Measurements from ENCODE around the gene ATAT1. TPM values are rescaled to one million over a fixed set of nuclear protein-coding genes. Genes with fewer than 3 reads are reported as not detected.
A peak's percentile ranks its signal among the peaks of the same experiment; 100 is the strongest.

The ATAT1 gene
- total RNA-seq, 1 donor from 2014 or later = 2.7 TPM

DNA sequence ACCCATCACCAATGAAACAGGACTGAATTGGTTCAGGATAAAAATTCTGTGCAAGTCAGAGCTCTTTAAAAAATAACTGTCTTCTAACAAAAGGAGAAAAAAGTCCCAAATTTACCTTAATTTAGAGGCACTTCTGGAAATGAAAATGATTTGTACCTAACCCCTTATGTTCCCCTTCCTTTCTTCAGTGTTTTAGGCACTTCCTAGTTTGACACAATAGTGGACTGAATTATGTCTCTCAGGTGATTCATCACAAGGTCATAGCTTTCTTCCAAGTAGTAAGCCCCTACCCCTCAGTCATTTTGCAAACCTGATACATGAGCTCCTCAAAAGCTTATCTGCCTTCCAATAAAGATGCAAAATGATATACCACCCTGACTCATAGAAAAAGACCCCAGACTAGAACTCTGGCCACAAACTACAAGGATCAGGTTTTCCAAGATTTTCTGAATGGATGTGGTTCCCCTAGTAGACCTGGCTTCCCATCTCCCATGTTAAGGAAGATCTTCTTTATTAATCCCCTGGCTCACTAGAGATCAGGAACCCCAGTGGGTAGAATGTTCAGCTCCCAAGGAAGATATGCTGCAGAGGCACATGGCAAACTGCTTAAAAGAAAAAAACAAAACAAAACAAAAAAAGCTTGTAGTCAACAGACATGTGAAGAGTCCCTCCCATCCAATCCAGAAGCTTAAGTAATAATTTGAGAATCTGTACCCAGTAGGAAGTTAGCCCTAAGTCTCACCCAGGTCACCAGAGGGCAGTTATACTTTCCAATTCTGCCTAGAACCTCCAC lies 13.2 kb upstream of the ATAT1 start:
- peak in 1 of 2 donors; percentile 22 for DNase-seq (ENCODE audit: low read depth in 2 of 2)

DNA sequence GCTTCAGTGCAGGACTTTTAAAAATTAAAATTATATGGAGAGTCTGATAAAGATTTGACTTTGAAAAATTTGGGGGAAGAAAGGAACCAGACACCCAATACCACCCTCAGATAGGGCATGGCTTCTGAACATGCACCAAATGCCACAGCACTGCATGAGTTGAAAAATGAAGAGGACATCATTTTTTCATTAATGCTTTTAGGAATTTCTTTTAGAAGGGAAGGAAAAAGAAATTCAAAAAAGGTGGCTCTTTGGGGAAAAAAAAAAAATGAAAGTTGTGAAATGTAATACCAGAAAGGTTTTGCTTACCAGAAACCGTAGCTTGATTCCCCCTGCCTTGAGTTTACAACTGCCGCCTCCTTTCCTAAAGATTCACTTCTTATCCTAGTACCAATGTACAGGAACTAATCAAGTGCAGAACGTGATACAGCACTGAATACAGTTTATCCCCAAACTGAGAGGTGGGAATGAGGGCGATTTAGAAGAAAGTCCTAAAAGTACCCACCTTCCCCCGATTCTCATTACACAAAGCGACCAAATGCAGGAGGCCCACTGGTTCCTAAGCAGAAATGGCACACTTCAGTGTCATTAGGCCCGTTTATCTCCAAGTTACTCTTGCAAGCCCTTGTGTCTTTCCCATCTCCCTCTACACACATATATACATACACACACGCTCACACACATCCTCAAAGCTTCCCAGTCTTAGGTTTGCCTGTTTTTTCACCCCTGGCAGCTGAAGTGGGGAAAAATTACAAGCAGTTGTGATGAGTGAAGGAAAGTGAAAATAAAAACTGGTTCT lies 12.4 kb upstream of the ATAT1 start:
- no peak for DNase-seq (ENCODE audit: low read depth in 2 of 2)

DNA sequence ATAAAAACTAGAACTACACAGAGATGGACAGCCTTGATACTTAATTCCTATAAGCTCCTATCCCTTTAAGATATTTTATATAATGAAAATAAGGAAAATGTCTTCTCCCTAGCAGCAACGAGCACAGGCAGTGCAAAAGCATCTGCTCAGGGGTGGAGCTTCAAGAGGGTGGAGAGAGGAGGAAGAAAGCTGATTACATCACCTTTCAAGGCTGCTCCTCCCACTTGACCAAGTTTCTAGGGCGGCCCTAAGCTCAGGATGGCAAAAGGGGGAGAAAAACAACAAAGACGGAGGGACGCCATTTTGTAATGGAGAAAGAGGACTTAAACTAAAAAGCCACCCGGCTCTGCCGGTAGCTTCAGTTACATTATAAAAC lies 11.8 kb upstream of the ATAT1 start:
- peak; percentile 89 to 97 for DNase-seq (ENCODE audit: low read depth in 2 of 2)

DNA sequence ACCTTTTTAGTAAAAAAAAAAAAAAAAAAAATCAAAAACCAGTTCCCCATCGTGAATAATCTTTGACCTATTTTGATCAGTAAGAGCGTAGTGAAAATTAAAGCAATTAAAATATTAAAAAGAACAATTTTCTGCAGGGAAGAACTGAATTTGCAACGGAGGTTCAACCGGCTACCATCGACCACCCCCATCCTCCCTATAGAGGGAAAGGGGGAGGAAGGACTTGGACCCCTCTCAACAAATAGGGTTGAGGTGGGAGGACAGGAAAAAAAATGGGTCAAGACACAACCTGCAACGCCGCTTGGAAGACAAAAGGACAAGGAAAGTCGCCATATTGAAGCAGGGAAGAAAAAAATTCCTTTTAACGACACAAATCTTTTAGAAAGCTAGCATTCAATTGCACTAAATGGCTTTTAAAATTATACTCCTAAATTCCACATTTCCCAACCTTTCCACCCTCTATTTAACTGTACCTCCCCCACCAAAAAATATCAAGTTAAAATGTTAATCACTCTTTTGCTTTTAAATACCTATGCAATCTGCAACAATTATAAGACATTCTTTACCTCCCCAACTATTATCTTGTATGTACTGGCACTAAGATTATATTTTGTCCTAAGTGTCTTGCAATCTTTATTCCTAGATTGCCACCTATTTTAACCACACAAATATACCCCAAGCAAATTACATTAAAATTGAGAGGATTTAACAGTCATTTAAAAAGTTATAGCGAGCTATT lies 11.3 kb upstream of the ATAT1 start:
- DNase-seq (ENCODE audit: low read depth in 2 of 2) = peak; percentile 27 to 83

DNA sequence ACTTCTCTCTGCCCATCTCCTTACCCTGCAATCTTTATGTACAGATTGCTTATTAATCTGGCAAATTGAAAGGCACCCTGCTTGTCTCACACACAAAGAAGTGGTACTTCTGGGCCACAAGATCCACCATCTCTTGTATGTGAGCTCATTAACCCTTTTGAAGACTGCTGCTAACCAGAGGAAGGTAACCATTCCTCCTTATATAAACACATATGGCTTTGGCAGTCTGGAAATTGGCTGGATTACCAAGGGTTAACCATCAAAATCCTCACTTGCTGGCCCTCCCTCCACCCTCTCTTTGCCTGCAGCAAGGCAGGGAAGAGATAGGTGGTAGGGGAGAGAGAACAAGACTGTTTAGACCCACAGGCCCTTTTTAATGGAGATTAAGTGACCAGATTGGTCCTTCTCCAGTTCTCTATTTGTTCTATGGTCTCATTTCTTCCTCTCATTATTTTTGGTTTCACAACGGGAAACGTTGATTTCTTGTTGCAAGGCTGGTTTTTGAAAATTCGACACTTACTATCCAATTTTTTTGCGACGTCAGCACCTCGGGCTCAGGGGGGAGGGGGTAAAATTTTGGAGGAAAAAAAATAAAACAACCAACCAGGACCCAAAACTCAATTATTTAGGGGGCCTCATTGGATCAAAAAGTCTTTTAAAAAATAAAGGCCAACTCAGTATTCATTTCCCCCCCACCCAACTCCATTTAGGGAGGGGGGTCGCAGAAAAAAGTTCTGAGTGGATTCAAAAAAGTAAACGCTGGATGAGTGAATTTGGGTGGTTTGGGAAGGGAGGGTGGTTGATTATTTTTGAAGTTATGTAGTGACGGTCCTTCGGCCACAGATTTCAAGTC lies 10.5 kb upstream of the ATAT1 start:
- peak in 1 of 2 donors; percentile 24 for DNase-seq (ENCODE audit: low read depth in 2 of 2)

DNA sequence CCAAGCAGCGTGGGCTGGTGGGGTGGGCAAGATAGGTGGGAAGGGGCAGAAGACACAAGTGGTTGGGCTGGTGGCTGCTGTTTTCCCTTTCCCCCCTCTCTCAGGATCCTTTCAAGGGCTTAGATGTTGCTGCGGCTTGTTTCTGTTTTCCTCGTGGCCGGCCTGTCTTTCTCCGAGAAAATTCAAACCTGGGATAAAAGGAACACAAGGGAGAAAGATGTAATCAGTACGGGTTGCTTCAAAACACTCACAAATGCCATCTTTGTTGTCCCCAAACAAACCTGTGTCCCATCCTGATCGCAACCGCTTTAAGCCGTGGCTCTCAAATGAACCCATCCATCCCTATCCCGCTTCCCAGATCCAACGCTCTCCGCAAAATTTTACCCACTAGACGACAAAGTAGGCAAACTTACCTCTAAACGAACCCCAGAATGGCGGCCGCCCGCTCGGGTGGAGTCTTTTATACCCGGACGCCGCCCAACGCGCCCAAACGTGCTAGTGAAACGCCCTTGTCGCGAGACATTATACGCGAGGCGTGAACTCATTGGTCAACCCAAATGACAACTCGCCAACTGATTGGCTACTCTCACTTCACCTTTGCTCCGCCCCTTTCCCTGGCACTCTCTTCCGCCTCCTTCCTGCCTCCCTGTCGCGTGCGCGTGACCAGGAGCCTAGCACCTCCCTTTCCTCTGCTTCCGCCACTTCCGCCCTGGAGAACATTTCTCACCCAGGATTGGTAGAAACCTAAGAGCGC lies 9.7 kb upstream of the ATAT1 start, which contains the start of gene PPP1R10:
PPP1R10 (minus strand) TSS at position 433 of the 754 bp plus-strand sequence. CDS start 7,299 bp downstream, outside the sequence.
- peak; percentile 100 for DNase-seq (ENCODE audit: low read depth in 2 of 2)

DNA sequence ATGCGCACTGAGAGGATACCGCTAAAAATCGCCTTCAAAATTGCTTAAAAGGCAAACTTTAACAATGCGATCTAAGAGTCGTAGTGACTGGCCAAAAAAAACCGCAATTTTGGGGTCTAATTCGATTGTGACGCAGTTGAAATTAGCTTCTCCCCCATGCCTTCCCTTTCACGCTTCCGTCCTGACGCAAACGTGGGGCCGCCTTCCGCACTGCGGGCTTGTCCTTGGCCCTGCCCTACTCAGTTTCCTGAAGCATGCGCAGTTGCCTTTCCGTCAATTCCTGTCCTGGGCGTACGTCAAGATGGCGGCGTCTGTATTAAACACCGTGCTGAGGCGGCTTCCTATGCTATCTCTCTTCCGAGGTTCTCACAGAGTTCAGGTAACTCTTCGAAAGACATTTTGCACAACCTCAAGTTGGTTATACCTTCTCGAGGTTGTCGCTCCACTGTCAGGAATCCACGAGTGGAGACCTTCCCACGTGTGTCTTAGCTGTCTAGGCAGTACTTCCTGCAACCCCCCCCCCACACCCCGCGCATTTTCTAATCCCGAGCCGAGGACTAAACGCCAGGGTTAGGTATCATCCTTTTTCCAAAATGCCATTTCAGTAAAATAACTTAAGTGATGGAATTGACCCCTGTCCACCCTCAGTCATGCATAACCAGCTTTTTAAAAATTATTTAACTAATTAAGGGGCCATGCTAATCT lies 9.0 kb upstream of the ATAT1 start, which contains the start of gene MRPS18B:
MRPS18B (plus strand) TSS at position 276 of the 705 bp plus-strand sequence; CDS start at position 302, 26 bp downstream.
- peak; percentile 98 for DNase-seq (ENCODE audit: low read depth in 2 of 2)

DNA sequence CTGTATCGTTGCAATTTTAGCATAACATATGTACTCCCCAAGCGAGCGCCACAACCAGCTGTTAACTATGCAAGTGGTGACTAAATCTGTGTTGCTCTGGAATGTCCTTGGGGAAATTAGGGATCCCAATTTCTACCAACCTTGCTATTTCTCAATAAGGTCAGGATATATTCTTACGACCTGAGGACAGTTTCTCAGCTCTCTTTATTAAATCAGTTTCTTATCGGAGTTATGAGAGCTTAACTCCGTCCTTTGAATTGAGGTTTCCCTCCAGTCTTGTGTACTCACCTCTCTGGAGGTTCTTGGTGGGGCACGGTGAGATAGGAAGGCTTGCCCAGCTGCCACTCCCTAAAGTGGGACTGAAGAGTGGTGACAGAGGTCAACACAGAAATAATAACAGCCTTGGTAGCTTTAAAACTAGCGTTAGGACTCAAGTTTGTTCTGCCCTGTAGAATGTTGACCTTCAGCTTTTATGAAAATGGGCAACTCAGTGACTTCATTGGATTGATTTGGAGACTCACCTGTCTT lies 8.3 kb upstream of the ATAT1 start:
- DNase-seq (ENCODE audit: low read depth in 2 of 2) = no peak

DNA sequence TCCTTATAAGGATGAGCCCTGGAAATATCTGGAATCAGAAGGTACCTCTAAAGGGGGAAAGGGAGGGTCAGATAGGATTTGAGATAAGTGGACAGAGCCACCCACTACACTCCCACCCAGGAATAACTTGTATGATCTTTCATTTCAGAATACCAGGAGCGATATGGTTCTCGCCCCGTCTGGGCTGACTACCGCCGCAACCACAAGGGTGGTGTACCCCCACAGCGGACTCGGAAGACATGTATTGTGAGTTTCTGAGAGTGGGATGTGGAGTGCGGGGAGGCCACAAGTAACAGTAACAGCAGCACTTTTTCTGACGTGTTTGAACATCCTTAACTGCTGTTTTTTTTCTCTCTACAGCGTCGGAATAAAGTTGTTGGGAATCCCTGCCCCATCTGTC lies 7.1 kb upstream of the ATAT1 start:
- no peak for DNase-seq (ENCODE audit: low read depth in 2 of 2)

DNA sequence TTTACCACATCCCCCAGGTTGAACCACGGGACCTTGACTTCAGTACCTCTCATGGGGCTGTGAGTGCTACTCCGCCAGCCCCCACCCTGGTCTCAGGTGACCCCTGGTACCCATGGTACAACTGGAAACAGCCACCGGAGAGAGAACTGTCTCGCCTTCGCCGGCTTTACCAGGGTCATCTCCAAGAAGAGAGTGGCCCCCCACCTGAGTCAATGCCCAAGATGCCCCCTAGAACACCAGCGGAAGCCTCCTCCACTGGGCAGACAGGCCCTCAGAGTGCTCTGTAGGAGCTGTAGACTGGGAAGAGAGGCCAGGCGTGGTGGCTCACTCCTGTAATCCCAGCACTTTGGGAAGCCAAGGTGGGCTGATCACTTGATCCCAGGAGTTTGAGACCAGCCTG lies 1.2 kb upstream of the ATAT1 start:
- DNase-seq (ENCODE audit: low read depth in 2 of 2) = no peak

DNA sequence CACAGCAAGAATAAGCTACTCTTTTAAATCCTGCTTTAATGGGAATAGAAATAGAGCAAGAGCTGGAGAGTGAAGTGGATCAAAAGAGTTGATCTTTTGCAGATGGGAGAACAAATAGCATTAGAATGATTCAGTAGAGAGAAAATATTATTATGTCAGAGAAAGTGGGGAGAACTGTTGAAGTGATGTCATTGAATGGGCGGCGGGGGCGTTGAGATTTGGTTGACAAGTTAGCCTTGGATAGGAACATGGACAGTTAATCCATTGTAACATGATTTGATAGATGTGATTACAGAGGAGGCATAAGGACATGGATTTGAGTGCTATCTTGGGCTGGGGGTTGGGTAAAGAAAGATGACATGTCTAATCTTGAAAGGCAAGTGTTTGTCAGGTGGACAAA lies 9.2 kb downstream of the ATAT1 start:
- no peak for DNase-seq (ENCODE audit: low read depth in 2 of 2)

DNA sequence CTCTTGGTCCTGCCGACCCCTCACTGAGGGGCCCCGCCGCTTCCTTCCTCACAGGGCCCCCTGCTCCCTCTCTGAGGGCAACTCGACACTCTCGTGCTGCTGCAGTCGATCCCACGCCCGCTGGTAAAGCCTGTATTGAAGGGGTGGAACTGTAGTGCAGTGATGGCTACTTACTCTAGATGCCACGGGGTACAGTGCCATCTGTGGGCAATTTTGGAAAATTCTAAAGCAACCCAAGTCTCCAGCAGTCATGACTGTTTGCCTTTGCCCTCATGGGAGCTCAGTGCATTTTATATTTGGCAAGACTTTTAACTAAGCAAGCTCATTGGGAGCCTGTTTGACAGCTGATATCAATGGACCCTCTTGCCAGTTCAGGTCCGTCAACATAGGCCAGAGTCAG lies 13.8 kb downstream of the ATAT1 start:
- DNase-seq (ENCODE audit: low read depth in 2 of 2) = no peak

DNA sequence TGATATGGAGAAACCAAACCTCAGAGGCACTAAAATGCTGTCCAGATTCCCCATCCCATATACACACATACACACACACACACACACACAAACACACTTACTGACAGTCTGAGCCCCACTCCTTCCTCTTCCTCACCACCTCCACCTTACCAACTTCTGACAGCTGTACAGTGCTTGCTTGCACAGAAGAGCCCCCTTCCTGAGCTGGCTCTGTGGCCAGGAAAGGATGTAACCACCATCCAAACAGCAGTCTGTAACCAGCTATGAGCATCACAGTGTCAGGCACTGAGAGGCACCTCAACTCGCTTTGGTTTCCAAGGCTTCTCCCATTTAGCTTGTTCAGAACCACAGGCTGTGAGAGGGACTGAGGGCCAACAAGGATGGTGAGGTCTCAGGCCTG lies 14.4 kb downstream of the ATAT1 start:
- no peak for DNase-seq (ENCODE audit: low read depth in 2 of 2)

DNA sequence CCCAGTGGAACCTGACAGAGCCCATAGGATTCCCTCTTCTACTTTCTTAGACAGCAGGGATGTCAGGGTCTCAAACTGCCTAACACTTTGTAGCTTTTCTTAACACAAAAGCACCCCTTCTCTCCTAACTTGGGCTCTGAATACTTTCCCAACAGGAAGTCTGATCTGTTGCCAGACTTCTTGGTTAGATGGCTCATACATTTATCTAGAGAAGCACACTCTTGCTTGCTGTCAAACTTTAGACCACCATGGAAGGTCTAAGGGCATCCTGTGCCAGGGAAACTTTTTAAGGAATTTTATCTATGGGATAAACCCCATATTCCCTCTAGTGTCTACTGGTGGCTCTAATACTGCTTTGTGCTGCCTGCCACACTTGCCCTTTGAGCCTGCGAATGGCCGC lies 17.0 kb downstream of the ATAT1 start:
- no peak for DNase-seq (ENCODE audit: low read depth in 2 of 2)

DNA sequence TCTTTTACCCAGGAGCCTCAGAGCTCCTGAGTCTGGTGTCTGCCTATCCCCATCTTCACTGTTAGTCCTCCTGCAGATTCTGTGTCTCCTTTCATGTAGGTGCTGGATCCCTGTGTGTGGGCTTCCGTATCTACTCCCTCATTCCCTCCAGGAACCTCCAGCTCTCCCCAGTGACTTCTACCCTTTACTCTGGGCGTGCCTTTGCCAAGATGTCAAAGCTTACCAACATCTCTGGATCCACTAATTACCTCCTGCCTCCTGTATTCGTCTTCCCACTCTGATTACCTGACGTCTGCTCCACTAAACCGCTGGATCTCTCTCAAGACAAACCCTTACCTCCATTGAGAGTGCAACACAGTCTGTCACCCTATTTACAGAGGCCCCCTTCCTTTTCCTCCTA lies 18.1 kb downstream of the ATAT1 start:
- DNase-seq (ENCODE audit: low read depth in 2 of 2) = no peak

DNA sequence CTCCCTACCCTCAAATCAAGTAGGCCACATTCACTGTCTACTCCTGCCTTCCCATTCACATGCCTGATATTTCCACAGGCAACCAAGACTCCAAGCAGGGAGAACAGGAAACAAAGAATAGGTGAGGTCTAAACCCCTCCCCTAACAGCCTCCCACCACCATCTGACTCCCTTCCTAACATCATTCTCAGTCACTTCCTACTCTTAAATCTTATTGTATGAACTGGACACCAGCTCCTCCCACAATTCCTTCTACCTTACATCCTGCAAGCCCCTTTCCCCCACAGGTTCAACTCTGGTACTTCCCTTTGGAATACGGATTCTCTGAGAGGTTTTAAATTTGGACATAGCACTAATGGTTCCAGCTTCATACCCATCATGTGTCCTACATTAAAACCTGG lies 19.3 kb downstream of the ATAT1 start:
- DNase-seq (ENCODE audit: low read depth in 2 of 2) = no peak

DNA sequence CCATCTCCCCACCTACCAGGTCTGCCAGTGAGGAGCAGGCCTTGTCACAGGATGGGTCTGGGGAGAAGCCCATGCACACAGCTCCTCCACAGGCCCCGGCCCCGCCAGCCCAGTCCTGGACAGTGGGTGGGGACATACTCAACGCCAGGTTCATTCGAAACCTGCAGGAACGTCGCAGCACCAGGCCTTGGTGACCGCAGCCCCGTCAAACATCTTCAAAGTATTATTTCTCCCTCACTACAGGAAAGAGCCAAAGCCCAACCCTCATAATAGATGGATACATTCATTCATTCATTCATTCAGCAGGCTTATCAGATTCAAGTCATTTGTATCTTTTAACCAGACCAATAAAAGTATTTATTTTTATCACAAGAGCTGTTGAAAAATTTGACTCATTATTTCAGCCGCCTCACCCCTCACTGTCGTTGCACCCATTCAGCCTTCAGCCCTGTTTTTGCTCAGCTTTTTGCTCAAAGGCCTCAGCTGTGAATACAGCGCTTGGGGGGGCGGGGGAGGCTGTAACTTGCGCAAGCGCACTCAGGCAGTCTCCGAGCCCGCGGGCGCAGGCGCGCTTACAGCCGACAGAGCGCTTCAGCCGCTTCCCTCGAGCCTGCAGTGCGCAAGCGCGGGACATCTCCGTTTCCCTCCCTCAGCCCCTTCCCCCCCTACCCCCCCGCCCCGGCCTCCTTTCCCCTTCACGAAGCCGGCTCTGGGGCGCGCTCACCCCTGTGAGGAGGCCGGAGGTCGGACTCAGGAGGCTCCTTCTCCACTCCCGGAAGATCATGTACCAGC lies 20.0 kb downstream of the ATAT1 start, which contains the start of gene C6orf136:
C6orf136 (plus strand) TSS at position 684 of the 792 bp plus-strand sequence; CDS start at position 783, 99 bp downstream.
- DNase-seq (ENCODE audit: low read depth in 2 of 2) = peak; percentile 88 to 94

Data from dermis microvascular lymphatic vessel endothelial cell (primary cell).